Activated CD8-positive, alpha-beta memory T cell treated with anti-CD3 and anti-CD28 coated beads for 24 hours (primary cell): ENCODE results near the gene AGPAT3.
"Not testable (repeated sequence)": the region's sequence is repeated elsewhere in the genome, so short reads cannot be mapped to it uniquely, and the experiment has no call there.

Experiments
- DNase-seq: peaks from one replicate; pipeline ENCODE4 v3.0.0-alpha.2; 2020

The AGPAT3 gene, protein sequence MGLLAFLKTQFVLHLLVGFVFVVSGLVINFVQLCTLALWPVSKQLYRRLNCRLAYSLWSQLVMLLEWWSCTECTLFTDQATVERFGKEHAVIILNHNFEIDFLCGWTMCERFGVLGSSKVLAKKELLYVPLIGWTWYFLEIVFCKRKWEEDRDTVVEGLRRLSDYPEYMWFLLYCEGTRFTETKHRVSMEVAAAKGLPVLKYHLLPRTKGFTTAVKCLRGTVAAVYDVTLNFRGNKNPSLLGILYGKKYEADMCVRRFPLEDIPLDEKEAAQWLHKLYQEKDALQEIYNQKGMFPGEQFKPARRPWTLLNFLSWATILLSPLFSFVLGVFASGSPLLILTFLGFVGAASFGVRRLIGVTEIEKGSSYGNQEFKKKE

DNA sequence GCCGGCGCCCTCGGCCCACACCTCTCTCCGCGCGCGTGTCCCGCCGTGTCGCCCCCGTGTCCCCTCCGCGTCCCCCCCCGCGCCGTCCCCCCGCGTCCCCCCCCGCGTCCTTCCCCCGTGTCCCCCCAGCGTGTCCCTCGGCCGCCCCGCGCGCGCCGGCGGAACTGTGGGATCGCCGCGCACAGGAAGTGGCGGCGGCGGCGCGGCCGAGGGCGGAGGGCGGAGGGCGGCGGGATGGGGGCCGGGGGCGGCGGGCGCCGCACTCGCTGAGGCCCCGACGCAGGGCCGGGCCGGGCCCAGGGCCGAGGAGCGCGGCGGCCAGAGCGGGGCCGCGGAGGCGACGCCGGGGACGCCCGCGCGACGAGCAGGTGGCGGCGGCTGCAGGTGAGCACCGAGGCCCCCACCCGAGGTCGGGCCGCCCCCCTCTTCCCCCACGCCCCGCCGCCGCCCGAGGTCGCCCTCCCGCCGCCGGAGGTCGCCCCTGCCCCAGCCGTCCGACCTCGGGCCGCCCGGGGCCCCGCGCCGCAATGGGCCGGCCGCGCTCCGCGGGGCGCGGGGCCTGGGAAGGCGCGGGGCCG is at the start of gene AGPAT3:
Gene AGPAT3, plus strand, starts transcription at position 262 of the 578 bp plus-strand sequence. CDS start 94,459 bp downstream, outside the sequence.
- peak; percentile 70 for DNase-seq

DNA sequence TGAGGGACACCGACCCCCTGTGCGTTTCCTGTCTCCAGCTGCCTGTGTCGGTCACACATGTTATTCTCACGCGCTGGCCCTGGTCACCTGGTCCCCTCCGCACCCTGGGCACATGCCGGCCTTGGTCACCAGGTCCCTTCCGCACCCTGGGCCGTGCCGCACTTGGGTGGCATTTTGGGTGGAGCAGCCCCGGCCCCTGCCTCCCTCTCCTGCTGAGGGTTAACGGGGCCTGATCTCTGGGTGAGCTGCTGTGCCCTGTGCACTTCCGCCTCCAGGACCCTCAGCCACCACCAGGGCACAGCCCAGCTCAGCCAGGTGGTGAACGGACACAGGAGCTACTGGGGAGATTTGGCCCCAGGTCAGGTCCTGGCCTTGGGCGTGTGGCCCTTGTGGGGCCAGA is 49.0 kb upstream of the AGPAT3 start:
- no peak for DNase-seq

DNA sequence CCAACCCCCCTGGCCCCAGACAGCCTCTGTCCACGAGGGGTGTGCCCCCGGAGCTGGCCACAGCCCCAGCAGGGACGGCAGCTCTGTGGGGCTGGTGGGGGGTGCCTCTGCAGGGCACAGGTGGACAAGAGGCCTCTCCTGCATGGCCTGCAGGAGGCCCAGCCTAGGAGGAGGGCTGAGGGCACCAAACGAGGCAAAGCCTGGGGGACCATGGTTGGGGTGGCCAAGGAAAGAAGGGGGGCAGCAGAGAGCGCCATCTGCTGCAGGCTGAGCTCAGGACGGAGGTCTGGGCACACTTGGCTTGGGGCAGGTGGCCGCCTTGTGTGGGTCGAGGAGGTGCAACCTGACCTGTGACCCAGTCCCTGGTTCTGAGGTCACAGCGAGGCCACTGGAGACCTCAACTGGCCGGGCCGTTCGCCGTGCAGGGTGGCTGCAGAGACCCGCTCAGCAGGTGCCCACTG is 48.4 kb upstream of the AGPAT3 start:
- DNase-seq: no peak

DNA sequence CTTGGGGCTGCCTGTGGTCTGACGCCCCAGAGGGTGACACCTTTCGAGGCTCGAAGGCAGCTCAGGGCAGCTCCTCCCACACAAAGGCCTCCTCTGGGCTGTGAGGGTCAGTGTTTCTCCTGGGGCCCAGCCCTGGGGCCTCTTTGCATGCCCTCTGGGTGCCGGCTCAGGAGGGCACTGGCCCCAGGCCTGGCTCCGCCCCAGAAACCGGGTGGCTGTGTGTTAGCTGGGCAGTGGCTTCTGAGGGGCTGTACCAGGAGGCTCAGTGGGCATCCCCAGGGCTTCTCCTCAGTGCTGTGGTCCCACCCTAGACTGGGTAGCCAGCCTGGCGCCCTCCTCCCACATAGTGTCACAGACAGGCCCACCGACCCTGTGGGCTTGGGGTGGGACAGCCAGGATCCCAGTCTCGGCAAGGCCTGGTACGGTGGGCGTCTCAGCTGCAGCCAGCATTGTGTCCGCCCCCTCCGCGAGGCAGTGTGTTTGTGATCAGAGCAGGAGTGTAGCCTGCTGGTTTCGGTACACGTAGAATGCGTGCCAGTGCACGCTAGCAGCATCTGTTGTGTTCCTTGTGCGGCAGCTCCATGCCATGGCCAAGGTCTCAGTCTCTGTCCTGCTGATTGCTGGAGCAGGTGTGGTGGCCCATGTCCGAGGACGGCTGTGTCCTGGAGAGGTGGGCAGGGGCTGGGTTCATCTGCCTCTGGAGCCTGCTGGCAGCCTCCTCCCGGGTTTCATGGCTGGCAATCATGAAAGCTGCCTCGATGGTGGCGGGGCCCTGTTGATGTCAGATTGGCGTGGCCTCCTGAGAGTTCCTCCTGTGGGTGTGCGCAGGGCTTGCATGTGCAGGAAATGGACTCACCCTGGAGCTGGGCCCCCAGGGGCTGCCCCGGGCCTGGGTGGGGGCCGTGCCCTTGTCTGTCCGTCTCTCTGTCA is 47.6 kb upstream of the AGPAT3 start:
- no peak for DNase-seq

DNA sequence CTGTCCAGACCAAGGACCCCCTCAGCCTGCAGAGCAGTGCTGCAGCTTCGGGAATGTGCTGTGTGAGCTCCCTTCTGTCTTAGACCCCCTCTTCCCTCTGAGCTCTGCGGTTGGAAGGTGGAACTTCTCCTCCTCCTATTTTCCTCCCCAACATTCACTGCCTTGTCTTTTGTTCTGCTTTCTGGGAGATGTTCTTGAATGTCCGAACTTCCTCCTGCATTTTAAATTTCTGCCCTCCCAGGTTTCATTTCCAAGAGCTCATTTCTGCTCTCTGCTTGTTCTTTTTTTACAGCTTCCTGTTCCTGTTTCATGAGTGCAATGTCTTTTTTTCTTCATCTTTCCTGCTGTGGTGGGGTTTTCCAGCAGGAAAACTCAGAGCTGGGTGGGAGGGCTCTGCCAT is 46.3 kb upstream of the AGPAT3 start:
- no peak for DNase-seq

DNA sequence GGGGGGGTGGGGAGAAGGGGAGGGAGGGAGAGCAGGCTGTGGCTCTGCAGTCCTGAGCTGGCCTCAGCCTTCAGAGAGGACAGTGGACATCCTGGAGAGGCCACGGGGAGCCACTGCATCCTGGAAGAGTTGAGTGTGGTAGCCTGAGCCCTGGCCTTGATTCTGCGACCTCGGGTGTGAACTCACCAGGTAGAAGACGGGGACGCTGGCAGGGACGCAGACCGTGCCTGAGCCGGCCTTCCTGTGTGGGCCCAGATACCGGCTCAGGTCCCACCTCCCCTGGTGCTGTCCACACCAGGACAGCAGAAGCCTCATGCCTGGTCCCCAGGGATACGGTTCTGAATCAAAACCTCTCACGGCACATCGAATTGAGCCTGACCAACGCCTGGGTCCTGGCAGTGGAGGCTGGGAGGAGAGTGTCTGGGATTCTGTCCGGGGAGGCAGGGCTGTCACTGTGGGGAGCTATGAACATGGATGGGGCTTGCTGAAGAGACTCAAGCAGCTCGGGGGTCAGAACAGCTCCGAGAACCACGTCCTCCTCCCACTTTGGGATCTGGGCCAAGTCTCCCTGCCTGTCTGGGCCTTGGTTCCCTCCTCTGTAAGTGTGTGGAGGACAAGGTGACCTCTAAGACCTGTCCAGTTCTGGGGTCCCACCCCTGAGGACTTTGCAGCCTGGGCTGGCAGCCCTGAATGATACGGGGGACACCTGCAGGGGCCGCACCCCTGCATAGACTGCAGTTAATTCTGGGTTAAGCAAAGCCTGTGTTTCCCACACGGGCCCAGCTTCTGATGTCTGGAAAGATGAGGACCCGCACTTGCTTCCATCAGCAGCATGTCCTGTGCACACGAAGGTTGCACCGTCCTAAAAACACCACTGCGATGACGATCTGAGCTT is 45.3 kb upstream of the AGPAT3 start:
- DNase-seq: no peak

DNA sequence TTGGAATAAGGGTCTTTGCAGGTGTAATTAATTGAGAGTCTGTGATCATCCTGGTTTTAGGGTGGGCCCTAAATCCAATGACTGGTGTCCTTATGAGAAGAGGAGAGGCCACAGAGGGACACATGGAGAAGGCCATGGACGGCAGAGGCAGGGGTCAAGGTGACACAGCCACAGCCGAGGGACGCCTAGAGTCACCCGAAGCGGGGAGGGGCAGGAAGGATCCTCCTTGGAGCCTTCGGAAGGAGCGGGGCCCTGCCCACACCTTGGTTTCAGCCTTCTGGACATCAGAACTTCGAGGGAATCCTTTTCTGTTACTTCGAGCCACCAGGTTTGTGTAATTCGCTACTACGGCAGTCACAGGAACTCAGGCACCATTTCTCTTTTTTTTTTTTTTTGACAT is 44.6 kb upstream of the AGPAT3 start:
- no peak for DNase-seq

DNA sequence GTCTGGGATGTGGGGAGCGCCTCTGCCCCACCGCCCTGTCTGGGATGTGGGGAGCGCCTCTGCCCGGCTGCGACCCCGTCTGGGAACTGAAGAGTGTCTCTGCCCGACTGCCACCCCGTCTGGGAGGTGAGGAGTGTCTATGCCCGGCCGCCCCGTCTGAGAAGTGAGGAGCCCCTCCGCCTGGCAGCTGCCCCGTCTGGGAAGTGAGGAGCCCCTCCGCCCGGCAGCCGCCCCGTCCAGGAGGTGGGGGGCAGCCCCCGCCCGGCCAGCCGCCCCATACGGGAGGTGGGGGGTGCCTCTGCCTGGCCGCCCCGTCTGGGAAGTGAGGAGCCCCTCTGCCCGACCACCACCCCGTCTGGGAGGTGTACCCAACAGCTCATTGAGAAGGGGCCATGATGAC is 42.9 kb upstream of the AGPAT3 start:
- DNase-seq: not testable (repeated sequence)

DNA sequence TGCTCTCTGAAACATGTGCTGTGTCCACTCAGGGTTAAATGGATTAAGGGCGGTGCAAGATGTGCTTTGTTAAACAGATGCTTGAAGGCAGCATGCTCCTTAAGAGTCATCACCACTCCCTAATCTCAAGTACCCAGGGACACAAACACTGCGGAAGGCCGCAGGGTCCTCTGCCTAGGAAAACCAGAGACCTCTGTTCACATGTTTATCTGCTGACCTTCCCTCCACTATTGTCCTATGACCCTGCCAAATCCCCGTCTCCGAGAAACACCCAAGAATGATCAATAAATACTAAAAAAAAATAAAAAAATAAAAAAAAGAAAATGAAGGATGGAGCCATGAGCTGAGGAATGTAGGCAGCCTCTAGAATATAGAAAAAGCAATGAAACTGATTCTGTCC is 42.3 kb upstream of the AGPAT3 start:
- not testable (repeated sequence) for DNase-seq

DNA sequence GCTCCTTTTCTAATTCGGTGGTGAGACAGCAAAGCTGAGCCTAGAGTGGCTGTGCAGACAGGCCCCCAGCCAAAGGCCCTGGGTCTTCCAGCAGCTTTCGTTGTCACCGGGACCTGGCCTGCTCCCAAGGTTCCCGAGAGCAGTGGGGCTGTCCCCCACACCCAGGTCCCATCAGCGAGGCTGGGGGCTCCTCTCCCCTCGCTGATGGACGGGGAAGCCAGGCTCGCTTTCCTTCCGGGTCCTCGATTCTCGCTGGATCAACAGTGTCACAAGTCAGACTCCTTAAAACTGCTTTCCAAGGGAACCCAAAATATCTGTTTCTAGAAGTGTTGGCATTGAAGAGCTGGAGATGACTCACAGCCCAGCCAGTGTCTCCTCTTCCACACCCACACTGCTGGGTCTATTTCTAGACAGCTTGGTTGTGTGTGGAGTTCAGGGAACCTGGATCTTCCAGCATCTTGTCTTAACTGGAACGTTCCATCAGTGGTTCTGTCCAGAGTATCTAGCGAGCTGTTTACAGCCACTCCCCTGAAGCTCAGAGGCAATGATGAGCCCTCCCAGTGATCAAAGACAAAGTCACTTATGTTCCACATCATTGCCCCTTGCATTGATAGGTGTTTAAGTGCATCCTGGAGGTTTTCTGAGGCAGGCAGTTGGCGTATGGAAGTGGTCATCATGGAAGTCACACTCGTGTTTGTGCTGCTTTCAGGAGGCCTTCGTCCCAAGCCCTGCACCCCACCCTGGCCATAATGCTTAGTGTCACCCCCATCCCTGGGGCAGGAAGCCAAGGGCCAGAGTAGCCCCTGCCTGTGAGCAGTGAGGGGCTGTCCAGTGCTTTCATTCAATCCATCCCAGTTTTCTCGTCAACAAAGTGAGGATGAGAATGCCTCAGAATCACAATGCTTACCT is 40.4 kb upstream of the AGPAT3 start:
- DNase-seq: no peak

DNA sequence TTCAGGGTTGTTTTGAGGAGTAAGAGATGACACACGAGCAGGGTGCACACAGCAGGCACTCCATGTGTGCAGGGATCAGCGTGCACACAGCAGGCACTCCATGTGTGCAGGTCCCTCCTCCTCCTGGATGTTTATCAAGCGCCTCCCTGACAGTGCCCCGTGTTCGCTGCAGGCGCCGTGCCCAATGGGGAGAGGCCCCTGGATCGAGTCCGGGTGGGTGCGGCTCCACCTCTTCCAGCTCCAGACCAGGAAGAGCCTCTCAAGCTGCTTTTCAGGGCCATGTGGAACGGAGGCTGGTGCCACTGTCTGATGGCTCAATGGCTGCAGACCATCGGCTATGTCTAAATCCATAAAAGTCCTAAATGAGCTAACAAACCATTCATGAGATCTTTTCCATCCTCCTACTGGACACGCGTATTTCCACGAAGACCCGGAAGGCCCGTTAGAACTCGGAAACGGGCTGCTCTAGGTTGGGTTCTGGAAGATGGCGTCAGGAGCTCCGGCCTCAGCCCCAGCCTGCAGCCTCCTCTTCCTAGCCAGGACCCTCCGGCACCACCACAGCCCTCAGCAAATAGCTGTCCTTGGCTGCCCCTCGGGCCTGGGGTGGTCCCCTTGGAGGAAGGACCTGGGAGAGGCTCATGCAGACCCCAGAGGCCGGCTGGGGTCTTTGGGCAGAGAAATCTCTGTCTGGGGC is 39.6 kb upstream of the AGPAT3 start:
- DNase-seq: no peak

DNA sequence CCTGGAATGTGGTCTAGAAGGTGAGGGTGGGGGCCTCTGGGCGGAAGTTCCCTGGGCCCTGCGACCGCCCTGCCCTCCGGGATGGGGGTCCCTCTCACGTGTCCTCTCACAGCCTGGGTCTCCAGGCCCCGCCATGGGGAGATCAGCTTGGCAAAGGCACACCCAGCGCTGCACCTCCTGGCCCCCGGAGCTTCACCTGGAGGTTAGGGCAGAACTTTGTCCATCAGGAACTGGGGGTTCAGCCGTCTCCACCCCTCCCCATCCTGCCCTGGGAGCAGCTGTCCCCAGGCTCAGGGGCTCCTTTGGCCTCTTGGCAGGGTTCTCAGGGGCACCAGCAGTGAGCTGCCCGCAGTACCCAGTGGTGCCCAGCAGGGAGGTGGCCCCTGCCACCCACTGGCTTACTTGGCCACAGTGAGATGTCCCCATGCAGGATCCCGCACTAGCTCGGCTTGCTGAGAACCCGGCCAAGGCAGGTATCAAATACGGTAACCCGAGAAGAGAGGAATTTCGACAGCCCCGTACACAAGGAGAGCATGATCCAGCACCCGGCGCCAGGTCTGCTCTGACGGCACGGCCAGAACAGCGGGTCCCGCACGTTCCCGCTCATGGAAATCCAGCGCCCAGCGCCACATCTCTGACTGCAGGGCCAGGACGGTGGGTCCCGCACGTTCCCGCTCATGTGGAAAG is 38.9 kb upstream of the AGPAT3 start:
- no peak for DNase-seq

DNA sequence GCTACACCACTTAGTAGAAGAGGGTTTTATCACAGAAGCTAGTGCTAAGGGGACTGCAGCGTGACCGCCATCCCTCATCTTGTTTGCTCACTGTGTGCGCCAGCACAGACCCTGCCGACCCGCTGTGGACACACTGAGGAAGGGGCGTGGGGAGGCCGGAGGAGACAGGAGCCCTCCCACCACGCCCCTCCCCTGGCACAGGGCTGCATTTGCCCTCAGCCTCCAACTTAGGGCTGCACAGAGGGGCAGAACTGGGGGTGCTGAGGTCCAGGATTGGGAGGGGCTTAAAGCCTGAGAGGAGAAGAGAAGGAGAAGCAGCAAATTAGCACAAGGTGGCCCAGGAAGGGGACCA is 38.4 kb upstream of the AGPAT3 start:
- DNase-seq: no peak

DNA sequence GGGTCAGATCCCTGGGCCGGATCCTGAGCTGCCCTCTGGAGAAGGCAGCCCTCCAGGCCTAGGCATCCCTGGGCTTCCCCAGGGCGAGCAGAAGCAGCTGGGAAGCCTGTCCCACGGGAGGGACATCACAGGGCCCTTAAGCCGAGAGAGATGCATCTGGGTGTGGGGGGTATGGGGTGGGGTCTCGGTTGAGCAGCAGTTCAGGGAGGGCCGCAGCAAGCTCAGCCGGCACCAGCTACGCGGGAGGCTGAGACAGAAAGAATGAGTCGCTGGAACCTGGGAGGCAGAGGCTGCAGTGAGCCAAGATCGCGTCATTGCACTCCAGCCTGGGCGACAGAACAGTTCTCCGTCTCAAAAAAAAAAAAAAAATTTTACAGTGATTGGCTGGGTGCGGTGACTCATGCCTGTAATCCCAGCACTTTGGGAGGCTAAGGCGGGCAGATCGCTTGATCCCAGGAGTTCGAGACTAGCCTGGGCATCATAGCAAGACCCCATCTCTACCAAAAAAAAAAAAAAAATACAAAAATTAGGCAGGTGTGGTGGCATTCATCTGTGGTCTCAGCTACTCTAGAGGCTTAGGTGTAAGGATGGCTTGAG is 37.9 kb upstream of the AGPAT3 start:
- DNase-seq: no peak

DNA sequence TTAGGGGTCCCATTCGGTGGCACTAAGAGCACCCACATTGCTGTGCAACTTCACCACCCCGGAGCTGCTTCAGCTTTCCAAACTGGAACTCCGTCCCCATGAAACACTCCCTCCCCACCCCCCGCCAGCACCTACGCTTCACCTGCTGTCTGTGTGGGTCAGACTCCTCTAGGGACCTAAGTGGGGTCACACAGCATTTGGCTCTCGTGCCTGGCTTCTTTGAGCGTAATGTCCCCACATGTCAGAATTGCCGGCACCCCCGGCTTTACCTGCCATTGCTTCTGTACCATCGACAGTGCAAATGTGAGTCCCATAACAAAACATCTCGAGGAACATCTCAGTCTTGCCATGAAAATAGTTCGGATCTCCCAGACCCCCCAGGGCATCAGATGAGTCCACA is 35.9 kb upstream of the AGPAT3 start:
- no peak for DNase-seq

DNA sequence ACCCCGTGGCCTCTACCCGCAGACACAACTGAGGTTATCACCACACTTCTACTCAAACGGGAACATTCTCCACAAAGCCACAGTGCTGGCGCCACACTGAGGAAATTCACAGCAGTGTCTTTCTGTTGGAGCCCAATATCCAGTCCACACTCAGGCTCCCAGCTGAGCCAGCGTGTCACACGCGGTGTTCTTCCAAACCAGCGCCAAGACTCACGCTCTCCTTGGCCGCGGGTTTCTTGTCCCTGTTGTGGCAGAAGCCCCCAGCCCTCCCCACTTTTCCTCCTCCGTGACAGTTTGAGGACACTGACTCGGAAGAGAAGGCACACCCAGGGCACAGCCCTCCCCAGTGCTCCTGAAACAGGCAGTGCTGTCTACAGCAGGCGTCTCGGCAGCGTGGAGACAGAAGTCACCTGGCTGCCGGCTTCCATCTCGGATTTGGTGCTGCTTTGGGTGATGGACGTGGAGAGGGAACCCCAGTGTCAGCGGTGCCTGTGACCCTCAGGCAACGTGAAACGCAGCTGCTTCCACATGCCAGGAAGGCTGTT is 35.4 kb upstream of the AGPAT3 start:
- no peak for DNase-seq

DNA sequence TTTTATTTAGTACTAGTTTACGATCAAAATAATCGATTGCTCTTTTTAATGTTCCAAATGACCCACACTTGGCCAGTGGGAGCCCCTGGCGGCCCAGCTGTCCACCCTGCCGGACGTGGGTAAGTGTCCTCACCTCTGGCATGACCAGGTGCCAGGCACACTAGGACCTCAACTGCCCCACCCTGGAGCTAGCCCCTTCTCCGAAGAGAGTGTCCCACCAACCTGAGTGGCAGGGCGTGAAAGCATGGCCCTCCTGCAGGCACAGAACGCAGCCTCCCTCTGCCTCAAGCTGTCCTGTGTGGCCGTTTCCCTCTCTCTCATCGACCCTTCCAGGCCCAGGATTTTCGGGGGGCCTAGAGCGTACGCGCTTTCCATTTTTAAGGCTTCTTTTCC is 32.9 kb upstream of the AGPAT3 start:
- DNase-seq: no peak

DNA sequence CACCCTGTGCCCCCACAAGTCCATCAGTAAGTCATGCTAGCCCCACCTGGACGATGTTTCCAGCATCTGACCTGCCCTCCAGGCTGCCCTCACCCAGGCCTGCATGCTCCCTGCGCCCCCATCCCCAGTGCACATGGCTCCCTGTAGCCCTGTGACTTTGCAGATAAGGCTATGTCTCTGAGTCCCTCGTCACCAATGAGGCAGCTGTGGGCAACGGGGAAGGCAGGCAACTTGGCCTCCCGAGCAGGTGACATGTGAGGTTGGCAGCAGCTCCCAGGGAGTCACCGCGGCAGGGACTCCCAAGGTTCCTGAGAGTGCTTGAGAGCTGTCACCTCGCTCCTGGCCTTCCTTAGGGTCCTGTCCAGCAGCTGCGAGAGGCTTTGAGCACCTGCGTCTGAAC is 32.4 kb upstream of the AGPAT3 start:
- no peak for DNase-seq

DNA sequence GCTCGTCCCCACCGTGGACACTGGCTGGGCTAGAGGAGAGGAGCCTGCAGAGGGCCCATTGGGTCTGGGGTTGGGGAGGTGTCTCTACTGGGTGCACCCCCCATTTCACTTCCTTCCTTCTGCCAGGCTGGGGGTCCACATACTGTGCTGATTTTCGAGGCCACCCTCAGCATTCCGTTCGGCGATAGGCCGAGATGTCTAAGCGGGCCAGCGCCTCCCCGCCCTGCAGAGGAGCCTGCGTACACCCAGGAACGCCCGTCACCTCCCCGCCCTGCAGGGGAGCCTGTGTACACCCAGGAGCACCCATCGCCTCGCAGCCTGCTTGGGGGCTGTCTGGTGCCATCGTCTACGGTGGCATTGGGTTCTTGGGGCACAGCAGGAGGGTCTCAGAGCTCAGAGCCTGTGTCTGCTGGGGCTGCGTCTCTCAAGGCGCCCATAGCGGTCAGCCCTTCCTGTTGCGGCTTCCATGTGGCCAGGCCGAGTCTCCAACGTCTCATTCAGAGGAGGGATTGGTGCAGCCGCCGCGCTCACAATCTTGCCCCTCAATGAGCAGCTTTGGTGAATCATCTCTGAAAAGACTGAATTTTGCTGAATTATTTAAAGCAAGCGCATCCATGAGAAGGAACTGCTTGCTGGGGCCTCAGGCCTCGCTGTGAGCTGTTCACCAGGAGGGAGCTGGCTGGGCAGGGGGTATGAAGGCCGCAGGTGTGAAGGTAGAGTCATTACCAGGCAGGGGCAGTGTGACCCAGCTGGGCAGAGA is 30.7 kb upstream of the AGPAT3 start:
- DNase-seq: no peak
